Duodenal mucosa (tissue), 2 donors: ENCODE results near the gene RGS1.

Experiments used
- H3K27ac ChIP-seq: one replicate; pipeline ENCODE4 v1.7.0; 2013; ENCODE audit warnings: low read depth, low read length
- H3K27me3 ChIP-seq, 2 donors: one replicate each; pipeline ENCODE4 v1.7.0; 2013; ENCODE audit warnings: low read length in 2 of 2, control low read depth in 1 of 2; ENCODE audit not compliant: insufficient read depth in 2 of 2, control insufficient read depth in 1 of 2
- H3K36me3 ChIP-seq, 2 donors: one replicate each; pipeline ENCODE4 v1.7.0; 2013; ENCODE audit warnings: low read length in 2 of 2, control low read depth in 1 of 2; ENCODE audit not compliant: insufficient read depth in 2 of 2, control insufficient read depth in 1 of 2
- H3K4me1 ChIP-seq, 2 donors: one replicate each; pipeline ENCODE4 v1.7.0; 2013; ENCODE audit warnings: low read length in 2 of 2, control low read depth in 1 of 2; ENCODE audit not compliant: insufficient read depth in 2 of 2, control insufficient read depth in 1 of 2
- H3K4me3 ChIP-seq, 2 donors: one replicate each; pipeline ENCODE4 v1.7.0; 2013; ENCODE audit warnings: low read length in 2 of 2, low read depth in 1 of 2
- H3K9ac ChIP-seq, 2 donors: one replicate each; pipeline ENCODE4 v1.7.0; 2013; ENCODE audit warnings: low read length in 2 of 2, low read depth in 1 of 2
- H3K9me3 ChIP-seq, 2 donors: one replicate each; pipeline ENCODE4 v1.7.0; 2013; ENCODE audit warnings: low read length in 2 of 2, control low read depth in 1 of 2; ENCODE audit not compliant: control insufficient read depth in 1 of 2

The RGS1 gene

DNA sequence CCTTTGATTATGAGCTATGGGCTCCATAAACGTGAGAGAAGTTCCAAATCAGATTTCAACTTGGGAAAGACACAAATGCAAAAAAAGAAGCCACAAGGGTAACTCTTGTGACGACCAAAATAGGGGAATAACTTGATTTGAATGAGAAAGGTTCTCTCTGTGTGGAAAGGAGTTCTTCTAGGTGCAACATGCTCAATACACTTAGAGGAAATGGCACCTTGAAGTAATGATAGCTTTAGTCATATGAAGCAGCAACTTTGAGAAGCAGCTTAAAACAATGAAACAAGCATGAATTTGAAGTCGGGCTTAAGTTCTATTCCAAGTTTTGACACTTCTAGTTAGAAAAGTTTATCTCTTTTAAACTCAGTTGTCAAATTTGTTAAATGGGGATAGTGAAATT is 21.8 kb upstream of the RGS1 start:
- Histone ChIP-seq H3K27ac (no peak overlapping the region), H3K9me3 (no peaks in the 10 kb centered on the region), H3K27me3 (no peaks in the 10 kb centered on the region), H3K4me3 (no peak overlapping the region), H3K9ac (no peak overlapping the region), H3K36me3 (no peaks in the 10 kb centered on the region), H3K4me1 (no peaks in the 10 kb centered on the region)

DNA sequence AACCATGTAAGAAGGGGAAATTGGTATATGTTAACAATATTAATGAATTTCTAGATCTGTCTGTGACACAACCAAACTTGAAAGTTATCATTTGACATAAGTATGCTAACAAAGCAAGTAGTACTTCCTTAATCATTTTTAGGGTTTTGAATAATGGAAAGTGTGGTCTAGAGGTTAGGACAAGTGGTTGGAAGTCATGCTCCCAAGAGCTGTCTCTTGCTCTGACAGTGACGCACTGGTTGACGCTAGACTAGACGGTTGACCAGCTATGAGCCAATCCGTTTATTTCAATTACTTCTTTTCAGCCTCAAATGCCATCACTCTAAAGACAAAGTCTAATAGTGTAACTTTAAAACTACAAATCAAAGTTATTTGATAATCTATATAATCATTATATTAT is 20.7 kb upstream of the RGS1 start:
- H3K9me3 ChIP-seq = no peaks in the 10 kb centered on the region
- no peak overlapping the region for H3K27ac ChIP-seq
- H3K4me1 ChIP-seq = no peaks in the 10 kb centered on the region
- no peak overlapping the region for H3K4me3 ChIP-seq
- H3K27me3 ChIP-seq = no peaks in the 10 kb centered on the region
- H3K36me3 ChIP-seq = no peaks in the 10 kb centered on the region
- H3K9ac ChIP-seq = no peak overlapping the region

DNA sequence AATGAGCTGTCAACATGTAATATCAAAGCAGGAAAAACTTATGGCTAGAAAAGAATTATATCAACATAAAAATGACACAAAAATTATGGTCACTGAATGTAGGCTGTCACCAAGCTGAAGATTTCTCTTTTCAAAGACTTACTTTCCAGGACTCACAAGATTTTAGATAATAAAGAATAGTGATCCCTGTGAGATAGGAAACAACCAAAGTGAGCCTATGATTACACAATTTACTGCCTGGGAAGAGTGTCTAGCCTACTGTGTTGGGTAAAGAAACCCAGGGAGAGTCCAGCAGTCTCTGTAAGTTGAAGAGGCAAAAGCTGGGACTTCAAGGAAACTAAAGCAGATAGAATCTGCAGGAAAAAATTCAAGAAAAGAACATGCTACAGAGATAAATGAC is 20.2 kb upstream of the RGS1 start:
- Histone ChIP-seq H3K9me3 (no peaks in the 10 kb centered on the region), H3K9ac (no peak overlapping the region), H3K4me1 (no peaks in the 10 kb centered on the region), H3K27me3 (no peaks in the 10 kb centered on the region), H3K4me3 (no peak overlapping the region), H3K27ac (no peak overlapping the region), H3K36me3 (no peaks in the 10 kb centered on the region)

DNA sequence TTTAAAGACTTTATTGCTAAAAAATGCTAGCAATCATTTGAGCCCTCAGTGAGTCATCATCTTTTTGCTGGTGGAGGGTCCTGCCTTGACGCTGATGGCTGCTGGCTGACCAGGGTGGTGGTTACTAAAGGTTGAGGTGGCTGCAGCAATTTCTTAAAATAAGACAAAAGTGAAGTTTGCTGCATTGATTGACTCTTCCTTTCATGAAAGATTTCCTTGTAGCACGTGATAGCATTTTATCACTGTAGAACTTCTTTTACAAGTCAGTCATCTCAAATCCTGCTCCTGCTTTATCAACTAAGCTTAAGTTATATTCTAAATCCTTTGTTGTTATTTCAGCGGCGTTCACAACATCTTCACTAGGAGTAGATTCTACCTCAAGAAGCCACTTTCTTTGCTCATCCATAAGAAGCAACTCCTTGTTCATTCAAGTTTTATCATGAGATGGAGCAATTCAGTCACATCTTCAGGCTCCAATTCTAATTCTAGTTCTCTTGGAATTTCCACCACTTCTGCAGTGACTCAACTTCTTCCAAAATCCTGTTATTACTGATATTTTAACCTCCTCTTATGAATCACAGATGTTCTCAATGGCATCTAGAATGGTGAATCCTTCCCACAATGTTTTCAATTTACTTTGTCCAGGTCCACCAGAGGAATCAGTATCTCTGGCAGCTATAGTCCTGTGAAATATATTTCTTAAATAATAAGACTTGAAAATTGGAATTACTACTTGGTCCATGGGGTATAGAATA is 17.6 kb upstream of the RGS1 start:
- Histone ChIP-seq H3K36me3 (no peaks in the 10 kb centered on the region), H3K27me3 (no peaks in the 10 kb centered on the region), H3K9ac (no peak overlapping the region), H3K4me1 (no peaks in the 10 kb centered on the region), H3K27ac (no peak overlapping the region), H3K4me3 (no peak overlapping the region), H3K9me3 (no peaks in the 10 kb centered on the region)

DNA sequence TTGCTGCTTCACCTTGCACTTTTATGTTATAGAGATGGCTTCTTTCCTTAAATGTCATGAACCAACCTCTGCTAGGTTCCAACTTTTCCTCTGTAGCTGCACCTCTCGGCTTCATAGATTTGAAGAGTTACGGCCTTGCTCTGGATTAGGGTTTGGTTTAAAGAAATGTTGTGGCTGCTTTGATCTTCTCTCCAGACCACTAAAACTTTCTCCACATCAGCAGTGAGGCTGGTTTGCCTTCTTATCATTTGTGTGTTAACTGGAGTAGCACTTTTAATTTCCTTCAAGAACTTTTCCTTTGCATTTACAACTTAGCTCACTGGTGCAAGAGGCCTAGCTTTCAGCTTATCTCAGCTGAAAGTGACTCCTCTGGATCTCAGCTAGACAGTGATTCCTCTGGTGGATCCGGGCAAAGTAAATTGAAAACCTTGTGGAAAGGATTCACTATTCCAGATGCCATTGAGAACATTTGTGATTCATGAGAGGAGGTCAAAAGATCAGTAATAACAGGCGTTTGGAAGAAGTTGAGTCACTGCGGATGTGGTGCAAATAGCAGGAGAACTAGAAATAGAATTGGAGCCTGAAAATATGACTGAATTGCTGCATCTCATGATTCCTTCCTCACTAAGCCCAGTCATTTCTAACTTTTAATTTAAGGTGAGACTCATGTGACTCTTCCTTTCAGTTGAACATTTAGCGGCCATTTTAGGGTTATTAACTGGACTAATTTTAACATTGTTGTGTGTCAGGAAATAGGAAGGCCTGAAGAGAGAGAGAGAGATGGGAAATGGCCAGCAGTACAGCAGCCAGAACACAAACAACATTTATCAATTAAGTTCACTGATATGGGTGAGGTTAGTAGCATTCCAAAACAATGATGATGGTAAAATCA is 16.2 kb upstream of the RGS1 start:
- Histone ChIP-seq H3K4me3 (no peak overlapping the region), H3K4me1 (no peaks in the 10 kb centered on the region), H3K9me3 (no peaks in the 10 kb centered on the region), H3K27ac (no peak overlapping the region), H3K27me3 (no peaks in the 10 kb centered on the region), H3K36me3 (no peaks in the 10 kb centered on the region), H3K9ac (no peak overlapping the region)

DNA sequence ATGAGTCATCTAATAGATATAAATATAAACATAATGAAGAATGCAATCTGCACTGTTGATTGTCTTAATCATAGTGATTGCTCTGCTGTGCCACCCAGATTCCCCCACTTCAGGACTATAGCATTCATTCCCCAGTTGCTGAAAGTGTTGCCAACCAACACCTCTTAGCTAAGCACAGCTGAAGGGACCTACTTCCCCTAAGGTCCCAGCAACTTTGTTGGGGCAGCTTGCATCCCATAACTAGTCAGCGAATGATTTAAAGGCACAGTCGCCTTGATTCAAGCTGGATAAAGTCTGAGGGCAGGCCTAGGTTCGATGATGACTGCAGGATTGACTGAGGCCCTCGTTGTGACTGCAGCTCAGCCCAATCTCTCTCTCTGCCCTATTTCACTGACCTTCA is 14.3 kb upstream of the RGS1 start:
- H3K4me1 ChIP-seq = no peaks in the 10 kb centered on the region
- no peak overlapping the region for H3K9ac ChIP-seq
- H3K27me3 ChIP-seq = no peaks in the 10 kb centered on the region
- no peaks in the 10 kb centered on the region for H3K9me3 ChIP-seq
- H3K4me3 ChIP-seq = no peak overlapping the region
- no peaks in the 10 kb centered on the region for H3K36me3 ChIP-seq
- H3K27ac ChIP-seq = no peak overlapping the region

DNA sequence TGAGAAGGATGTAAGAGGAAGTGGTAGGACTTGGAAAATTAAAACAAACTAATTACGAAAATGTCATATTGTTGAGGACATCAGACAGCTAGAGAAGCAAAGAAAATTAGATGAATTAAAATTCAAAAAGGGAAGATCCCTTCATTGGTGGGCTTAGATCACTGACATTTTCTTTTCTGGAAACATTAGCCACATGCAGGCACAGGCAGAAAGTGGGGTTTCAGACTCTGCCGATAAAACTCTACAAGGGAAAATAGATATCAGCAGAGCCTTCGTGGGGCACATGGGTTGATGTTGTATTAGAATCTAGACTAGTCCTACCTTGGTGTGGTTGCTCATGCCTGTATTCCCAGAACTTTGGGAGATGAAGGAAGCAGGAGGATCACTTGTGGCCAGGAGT is 12.4 kb upstream of the RGS1 start:
- Histone ChIP-seq H3K9ac (no peak overlapping the region), H3K4me1 (no peaks in the 10 kb centered on the region)

DNA sequence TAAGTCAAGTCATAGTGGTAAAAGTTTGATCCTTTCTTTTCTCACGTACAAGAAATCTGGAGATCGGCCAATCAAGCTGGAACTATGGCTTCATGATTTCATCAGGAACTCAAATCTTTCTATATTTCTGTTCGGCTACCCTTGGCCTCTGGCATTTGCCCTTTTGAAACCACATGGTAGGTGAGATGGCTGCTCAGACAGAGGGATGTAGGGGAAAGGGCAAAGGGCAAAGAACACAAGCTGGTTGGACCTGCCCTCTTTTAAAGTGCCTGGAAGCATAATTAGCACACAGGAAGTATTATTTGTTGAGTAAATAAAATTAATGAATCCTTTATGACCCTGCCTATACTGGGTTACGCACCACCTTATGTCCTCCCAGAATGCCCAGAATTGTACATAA is 11.5 kb upstream of the RGS1 start:
- no peak overlapping the region for H3K27ac ChIP-seq
- H3K4me3 ChIP-seq = no peak overlapping the region
- H3K4me1 ChIP-seq = no peaks in the 10 kb centered on the region
- H3K9ac ChIP-seq = no peak overlapping the region
- no peaks in the 10 kb centered on the region for H3K27me3 ChIP-seq
- no peaks in the 10 kb centered on the region for H3K36me3 ChIP-seq
- no peaks in the 10 kb centered on the region for H3K9me3 ChIP-seq

More for the DNA sequence above, 12.4 kb upstream of the RGS1 start:
- no peak overlapping the region for H3K4me3 ChIP-seq
- no peaks in the 10 kb centered on the region for H3K27me3 ChIP-seq
- no peaks in the 10 kb centered on the region for H3K36me3 ChIP-seq
- no peak overlapping the region for H3K27ac ChIP-seq
- H3K9me3 ChIP-seq = no peaks in the 10 kb centered on the region

DNA sequence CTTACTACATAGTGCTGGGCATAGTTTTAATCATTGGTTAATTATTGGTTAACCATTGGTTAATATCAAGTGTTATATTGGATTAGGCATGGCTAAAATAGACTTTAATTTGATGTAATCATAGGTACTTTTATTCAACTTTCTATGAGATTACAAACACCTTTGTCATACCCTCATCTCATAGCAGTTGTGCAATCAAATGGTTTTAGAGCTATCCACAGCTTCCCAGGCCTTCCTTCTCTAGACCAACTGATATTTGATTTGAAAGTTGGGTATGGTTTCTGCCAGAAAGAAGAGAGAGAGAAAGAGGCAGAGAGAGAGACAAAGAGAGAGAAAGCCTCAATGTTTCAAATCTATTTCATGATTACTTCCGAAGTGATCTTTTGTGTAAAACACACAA is 9.6 kb upstream of the RGS1 start:
- Histone ChIP-seq H3K36me3 (no peaks in the 10 kb centered on the region), H3K9ac (no peak overlapping the region), H3K9me3 (no peaks in the 10 kb centered on the region), H3K27ac (no peak overlapping the region), H3K4me1 (no peaks in the 10 kb centered on the region), H3K27me3 (no peaks in the 10 kb centered on the region), H3K4me3 (no peak overlapping the region)

DNA sequence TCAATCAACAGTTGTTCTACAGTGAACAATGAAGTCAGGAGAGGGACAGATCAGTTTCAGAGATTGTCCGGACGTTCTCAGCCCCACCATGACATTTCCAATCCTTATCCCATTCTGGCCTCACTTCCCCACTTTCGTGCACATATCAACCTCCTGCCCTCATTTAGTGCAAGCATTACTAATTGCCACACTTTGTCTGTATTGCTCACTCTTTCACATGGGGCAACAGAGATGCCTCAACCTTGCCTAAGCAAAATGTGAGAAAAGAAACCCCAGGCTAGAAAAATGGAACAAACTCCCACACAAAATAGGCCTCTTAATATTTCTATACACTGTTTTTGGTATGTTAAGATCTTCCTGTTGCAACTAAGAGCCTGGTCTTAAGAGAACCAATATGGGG is 8.9 kb upstream of the RGS1 start:
- no peaks in the 10 kb centered on the region for H3K27me3 ChIP-seq
- no peak overlapping the region for H3K27ac ChIP-seq
- H3K4me3 ChIP-seq = no peak overlapping the region
- no peaks in the 10 kb centered on the region for H3K4me1 ChIP-seq
- H3K36me3 ChIP-seq = no peaks in the 10 kb centered on the region
- no peaks in the 10 kb centered on the region for H3K9me3 ChIP-seq
- no peak overlapping the region for H3K9ac ChIP-seq
